PC-3 (cell line): Measurements from ENCODE around the gene PNLDC1.

Experiments used
- EZH2 ChIP-seq: fragments of 300-600 bp; sonication (generic); IDR thresholded peaks from one replicate; pipeline ENCODE4 v1.6.1; 2017; ENCODE audit warnings: antibody characterized with exemption, mild to moderate bottlenecking, low read length; ENCODE audit not compliant: unreplicated experiment
- TF ChIP-seq, protein P1 (sequence below): fragments of 300-600 bp; sonication (generic); conservative IDR thresholded peaks from 2 replicates; pipeline ENCODE4 v1.5.1; 2017; ENCODE audit warnings: antibody characterized with exemption, low read depth, mild to moderate bottlenecking, low read length

DNA sequence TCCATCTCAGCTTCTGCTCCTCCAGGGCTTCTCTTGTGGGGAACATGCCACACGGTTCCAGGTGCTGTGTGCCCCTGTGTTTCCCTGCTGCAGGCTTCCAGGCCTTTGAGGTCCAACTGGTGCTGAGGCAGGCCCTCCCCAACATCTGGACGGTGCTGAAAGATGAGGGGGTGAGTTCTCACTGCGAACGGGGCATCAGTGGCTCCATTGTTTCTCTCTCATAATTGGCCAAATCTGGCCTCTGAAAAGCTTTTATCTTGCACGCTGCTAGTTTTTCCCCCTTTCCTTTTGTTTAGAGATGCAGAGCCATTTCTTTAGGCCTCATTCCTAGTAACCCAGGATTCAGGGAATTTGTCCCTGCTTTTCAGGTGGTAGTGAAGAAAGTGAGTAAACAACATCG, 8.6 kb downstream of the PNLDC1 start:
- TF ChIP-seq, protein P1, sequence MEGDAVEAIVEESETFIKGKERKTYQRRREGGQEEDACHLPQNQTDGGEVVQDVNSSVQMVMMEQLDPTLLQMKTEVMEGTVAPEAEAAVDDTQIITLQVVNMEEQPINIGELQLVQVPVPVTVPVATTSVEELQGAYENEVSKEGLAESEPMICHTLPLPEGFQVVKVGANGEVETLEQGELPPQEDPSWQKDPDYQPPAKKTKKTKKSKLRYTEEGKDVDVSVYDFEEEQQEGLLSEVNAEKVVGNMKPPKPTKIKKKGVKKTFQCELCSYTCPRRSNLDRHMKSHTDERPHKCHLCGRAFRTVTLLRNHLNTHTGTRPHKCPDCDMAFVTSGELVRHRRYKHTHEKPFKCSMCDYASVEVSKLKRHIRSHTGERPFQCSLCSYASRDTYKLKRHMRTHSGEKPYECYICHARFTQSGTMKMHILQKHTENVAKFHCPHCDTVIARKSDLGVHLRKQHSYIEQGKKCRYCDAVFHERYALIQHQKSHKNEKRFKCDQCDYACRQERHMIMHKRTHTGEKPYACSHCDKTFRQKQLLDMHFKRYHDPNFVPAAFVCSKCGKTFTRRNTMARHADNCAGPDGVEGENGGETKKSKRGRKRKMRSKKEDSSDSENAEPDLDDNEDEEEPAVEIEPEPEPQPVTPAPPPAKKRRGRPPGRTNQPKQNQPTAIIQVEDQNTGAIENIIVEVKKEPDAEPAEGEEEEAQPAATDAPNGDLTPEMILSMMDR = no peak
- TF ChIP-seq EZH2 = no peak
